GM21367 (cell line): ENCODE measurements around the gene SLC17A2.
"Not testable (repeated sequence)": the region's sequence is repeated elsewhere in the genome, so short reads cannot be mapped to it uniquely, and the experiment has no call there.

ENCODE experiments used
- ATAC-seq: cut with Tn5 transposase; IDR thresholded peaks from one replicate; pipeline ENCODE4 v1.9.1; 2021; ENCODE audit not compliant: unreplicated experiment

The SLC17A2 gene

DNA sequence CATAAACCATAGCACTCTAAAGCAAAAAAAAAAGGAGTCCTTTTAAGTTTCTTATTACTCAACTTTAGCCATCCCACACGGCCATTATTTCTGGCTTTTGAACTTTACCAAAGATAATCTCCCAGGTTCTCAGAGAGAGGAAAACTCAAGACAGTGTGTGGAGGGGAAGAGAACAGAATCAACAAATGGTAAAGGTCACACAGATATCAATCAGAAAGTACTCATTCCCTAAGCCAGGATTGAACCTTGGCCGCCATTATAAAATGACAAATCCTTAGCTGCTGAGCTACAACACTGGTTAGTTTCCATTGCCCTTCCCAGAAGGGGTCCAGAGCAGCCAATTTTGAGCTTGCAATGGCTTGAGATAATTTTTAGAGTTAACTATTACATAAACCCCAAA, 22.0 kb upstream of the SLC17A2 start:
- no peak for ATAC-seq

DNA sequence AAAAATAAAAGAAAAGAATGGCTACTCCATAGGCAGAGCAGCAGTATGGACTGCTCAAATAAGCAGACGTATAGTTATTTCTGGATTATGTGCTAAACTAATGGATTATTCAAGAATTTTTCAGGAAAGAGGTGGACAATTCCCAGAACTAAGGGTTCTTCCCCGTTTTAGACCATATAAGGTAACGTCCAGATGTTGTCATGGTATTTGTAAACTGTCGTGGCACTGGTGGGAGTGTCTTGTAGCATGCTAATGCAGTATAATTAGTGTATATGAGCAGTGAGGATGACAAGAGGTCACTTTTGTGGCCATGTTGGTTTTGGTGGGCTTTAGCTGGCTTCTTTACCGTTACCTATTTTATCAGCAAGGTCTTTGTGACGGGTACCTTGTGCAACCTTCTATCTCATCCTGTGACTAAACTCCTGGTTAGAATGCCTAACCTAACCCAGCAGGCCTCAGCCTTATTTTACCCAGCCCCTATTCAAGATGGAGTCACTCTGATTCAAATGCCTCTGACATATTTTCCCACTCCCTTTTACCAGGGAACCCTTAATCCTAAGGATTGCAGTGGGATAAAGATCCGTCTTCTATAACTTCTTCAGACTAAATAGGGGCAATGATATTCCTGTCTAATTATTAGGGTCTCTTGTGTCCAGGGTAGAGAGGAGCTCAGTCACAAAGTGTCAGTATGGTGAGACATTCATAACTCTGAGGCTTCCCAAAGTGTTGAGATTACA, 21.0 kb upstream of the SLC17A2 start:
- no peak for ATAC-seq

DNA sequence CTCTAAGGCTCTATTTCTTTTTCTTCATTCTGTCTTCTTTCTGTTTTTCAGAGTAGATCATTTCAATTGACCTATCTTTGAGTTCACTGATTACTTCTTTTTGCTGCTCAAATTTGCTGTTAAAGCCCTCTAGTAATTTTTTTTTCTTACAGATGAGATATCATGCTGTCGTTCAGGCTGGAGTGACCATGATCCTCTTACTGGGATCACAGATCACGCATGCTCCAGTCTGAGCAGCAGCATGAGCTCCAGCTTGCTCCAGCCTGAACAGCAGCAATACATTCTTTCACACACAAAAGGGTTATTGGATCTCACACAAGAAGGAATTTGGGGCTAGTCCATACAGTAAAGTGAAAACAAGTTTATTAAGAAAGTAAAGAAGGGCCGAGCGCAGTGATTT, 19.8 kb upstream of the SLC17A2 start:
- ATAC-seq: no peak

DNA sequence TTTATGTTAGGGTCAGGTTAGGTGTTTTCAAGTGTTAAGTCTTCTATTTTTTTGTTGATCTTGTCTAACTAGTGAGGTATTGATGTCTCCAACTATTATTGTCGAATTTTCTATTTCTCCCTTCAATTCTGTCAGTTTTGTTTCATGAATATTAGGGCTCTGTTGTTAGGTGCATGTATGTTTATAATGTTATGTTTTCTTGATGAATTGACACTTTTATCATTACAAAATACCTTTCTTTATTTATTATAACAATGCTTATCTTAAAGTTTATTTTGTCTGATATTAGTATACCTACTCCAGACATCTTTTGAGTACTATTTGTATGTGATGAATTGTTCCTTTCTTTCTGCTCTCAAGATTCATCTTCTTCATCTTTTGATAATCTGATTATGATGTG, 19.2 kb upstream of the SLC17A2 start:
- ATAC-seq: no peak

DNA sequence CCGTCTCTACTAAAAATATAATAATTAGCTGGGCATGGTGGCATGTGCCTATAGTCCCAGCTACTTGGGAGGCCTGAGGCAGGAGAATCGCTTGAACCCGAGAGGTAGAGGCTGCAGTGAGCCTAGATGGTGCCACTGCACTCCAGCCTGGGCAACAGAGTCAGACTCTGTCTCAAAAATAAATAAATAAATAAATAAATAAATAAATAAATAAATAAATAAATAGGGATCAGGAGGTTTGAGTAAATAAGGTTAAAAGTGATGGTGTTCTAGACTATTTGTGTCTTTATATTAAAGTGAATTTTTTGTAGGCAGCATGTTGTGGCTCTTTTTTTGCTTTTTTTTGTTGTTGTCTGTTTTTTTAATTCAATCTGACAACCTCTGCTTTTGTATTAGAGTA, 17.0 kb upstream of the SLC17A2 start:
- ATAC-seq: not testable (repeated sequence)

DNA sequence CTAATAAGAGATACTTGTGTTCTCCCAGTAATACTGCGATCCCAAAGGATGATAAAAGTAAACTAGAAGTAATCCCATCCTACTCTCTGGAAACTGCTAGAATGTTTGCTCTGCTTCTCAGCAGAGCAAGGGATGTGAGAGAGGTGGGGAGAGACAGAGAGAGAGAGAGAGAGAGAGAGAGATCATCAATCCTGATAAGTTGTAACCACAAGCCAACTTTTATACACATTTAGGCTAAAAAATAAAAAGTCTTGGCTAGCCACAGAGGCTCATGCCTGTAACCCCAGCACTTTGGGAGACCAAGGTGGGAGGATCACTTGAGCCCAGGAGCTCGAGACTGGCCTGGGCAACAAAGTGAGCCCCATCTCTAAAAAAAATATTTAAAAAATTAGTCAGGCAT, 16.1 kb upstream of the SLC17A2 start:
- ATAC-seq: no peak

DNA sequence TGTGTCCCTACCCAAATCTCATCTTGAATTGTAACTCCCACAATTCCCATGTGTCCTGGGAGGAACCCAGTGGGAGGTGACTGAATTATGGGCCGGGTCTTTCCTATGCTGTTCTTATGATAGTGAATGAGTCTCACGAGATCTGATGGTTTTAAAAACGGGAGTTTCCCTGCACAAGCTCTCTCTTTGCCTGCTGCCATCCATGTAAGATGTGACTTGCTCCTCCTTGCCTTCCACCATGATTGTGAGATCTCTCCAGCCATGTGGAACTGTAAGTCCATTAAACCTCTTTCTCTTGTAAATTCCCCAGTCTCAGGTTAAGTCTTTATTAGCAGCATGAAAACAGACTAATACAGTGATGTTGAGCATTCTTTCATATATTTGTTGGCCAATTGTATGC, 15.2 kb upstream of the SLC17A2 start:
- ATAC-seq: not testable (repeated sequence)

DNA sequence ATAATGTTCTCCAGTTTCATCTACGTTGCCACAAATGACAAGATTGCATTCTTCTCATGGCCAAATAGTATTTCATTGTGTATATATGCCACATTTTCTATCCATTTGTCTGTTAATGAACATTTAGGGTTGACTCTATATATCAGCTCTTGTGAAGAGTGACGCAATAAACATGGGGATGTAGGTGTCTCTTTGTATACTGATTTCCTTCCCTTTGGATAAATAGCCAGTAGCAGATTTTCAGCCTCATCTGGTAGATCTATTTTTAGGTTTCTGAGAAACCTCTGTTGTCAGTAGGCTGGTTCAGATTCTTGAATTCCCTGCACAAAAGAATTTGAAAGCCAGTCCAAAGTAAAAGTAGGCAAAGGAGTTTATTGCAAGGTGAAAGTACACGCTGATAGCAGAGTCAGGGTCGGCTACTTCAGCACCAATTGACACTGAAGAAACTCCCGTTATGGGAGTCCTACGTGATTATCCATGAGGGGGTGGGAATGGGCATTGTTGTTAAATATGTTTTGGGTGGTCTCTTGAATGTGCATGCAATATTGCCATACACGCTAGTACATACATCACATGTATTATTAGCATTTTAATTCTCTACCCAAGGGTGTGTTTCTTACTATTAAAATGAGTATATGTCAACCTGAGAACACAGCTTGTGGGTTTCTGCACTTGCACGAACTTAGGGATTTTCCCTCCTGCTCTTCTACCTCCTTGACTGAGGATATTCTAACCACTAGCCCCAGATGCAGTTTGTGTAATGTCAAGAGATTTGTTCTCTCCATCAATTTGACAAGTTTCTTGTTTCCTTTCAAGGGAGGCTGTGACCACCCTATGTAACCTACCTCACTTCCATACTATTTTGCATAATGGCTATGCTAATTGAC, 14.4 kb upstream of the SLC17A2 start:
- no peak for ATAC-seq

DNA sequence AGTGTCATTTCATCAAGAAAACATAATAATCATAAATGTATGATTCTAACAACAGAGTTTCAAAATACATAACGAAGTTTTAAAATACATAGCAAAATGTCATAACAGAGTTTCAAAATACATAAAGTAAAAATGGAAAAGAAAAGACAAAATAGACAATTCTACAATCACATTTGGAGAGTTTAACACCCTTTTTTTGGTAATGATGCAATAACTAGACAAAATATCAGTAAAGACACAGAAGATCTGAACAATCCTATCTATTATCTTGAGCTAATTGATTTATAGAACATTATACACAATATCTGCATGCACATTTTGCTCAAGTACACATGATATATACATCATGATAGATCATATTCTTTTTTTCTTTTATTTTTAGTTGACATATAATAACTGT, 13.4 kb upstream of the SLC17A2 start:
- no peak for ATAC-seq

DNA sequence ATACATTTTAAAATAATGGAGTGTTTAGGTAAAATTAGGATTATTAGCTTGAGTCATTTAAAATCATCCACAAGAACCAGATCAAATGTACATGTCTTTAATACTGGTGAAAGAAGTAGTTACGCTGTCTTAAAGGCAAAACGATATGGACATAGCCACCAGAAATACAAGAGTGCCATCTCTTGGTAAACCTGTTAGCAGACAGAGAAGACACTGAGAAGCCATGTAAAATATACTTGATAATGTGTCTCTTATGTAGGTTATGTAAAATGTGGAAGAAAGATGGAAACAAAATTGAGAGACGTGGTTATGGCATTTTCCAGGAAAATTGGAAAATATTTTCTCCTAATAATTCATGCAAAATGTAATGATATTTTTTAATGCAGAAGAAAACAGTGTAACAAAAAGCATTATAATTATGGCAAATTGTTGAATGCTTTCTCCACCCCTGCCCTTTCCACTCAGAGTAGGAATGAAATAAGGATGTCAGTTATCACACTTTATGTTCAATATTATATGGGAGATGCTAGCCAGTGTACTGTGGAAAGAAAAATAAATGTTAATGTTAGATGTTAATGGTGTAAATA, 12.2 kb upstream of the SLC17A2 start:
- ATAC-seq: no peak

DNA sequence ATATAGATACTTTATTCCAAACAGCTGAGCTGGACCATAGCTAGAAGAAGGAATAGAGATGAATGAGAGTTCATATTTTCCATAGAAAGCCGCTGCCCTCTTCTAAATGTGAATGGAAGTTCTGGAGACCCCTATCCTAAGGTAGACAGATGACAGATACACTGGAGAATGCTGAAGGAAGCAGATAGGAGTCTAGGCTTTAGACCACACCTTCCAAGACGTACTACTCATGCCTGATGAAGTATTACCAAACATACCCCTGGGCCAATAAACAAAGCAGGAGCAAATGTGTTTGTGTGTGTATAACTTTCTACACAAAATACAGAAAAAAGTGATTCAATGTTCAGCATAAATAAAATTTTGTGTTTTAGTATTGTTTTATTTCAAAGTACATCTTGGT, 9.1 kb upstream of the SLC17A2 start:
- no peak for ATAC-seq

DNA sequence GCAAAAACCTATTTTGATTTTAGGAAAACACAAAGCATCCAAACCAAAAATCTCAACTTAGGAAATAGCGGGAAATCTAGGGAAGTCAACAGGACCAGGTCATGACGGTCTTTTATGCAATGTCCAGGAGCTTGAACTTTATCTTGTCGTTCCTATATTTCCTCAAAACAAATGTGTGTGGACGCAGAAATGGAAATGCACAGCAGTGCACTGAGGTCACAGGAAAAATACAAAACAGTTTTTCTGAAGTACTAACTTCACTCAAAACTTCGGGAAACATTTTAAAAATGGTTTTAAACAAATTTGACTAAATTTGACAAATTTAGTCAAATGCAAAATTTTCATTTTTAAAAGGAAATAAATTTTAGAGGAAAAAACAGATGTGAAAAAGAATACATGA, 5.5 kb upstream of the SLC17A2 start:
- no peak for ATAC-seq

DNA sequence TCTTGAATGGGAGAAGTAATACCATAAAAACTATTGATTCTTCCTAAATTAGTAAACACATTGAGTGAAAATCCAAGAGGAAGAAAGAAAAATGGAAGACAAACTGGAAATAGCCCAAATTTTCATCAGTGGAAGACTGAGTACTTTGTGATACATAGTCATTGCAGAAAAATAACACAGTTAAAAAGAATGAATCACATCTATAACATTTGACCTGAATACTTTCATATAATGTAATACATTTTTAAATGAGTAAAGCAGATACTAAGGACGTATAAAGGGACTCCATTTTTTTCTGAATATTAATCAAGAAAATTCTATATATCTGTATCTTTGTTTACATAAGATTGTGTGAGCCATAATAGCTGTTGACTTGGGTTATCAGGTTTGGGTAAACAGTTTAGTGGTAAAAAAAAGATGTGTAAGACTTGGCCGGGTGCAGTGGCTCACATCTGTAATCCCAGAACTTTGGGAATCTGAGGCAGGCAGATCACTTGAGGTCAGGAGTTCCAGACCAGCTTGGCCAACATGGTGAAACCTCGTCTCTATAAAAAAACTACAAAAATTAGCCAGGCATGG, 4.3 kb upstream of the SLC17A2 start:
- no peak for ATAC-seq

DNA sequence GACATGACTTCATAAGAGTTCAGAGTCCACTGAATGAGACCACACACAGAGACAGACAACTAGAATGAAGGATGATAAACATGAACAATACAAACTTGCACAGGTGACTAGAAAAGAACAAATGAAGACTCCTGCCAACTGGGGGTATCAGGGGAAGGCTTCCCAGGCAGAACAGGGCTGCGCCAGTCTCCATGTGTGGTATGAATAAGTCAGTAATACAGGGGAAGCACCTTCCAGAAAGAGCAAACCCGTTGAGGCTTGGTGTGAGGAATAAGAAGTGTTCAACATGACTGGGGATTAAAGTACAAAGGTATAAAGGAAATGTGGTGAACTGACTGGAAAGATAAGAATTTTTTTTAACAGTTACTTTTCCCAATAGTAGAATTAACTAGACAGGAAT, 3.7 kb upstream of the SLC17A2 start:
- no peak for ATAC-seq

DNA sequence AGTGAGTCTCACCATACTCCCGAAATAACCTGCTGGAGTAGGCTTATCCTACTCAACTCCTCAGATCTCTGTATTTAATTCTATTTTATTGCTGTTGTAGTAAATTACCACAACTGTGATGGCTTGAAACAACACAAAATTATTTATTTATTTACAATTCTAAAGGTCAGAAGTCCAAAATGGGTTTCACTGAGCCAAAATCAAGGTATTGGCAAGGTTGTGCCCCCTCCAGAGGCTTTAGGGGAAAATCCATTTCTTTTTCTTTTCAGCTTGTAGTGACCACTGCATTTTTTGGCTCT, 869 bp upstream of the SLC17A2 start:
- no peak for ATAC-seq

DNA sequence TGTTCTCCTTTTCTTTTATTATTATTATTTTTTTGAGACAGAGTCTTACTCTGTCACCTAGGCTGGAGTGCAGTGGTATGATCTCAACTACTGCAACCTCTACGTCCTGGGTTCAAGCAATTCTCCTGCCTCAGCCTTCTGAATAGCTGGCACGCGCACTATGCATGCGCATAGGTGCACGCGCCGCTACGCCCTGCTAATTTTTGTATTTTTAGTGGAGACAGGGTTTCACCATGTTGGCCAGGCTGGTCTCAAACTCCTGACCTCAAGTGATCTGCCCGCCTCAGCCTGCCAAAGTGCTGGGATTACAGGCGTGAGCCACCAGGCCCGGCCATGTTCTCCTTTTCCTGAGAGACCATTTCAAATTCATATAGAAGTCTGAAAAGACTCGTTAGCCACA, 706 bp downstream of the SLC17A2 start:
- not testable (repeated sequence) for ATAC-seq

DNA sequence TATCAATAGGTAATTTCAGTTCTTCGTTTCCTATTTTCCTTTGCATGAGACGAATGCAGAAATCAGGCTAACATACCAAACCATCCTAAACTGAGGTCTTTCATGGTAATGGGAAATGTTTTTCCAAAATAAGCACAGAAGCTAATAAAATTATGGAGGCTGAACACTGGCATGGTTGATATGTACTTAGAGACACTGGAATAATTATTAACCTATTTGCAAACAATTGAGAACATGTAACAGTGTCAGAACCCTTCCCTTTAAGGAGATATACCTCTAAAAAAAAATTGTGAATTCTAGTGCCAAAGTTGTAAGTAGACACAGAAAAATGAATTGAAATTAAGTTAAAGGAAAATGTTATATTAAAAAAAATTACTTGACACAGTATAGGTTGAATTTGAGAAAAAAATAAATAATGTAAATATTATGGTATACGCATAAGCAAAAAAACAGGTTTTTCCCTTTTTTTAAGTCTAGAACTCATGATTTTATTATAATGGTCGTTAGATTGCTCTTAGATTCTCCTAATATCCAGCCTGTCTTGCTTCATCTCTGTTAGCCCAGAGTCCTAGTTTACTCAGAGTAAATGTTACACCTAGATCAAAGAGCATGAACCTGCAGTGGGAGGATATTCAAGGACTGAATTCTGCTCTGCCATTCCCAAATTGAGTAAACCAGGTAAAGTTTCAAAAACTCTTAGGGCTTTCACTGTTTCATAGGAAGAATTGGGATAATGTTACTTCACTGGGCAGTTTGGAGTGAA, 1.7 kb downstream of the SLC17A2 start:
- ATAC-seq: no peak

DNA sequence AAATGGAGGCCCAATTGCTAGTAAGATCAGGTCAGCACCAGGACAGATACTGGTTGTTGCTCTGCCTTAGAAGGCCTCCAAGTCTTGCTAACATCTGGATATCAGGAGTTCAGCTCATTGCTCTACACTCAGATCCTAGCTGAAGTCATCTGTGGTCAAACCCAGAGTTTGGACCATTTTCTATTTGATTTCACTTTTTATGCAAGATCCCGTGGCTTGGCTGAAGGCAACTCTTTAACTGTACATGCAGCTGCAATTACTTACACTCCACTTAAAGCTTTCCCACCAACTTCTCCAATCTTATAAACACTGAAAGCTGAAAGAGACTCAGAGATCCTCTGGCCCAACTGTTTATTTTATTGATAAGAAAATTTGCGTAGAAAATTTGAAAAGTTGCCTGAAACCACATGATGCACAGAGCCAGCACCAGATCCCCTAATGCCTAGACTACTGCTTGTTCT, 2.7 kb downstream of the SLC17A2 start:
- ATAC-seq: no peak

DNA sequence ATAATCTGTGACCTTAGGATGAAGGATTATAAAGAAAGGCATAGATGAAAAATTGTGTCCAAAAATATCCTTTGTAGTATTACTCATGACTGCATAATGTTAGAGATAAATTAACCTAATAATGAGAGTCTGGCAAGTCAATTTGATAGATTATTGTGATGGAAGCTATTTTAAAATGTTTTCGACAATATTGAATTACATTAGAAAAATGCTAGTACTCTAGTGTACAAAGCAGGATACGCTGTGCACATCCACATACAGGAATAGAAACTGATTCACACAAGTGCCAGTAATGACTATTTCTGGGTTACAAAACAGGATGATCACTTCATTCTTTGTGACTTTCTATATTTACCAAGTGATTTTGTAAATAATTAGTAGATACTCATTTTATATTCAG, 3.3 kb downstream of the SLC17A2 start:
- ATAC-seq: no peak

DNA sequence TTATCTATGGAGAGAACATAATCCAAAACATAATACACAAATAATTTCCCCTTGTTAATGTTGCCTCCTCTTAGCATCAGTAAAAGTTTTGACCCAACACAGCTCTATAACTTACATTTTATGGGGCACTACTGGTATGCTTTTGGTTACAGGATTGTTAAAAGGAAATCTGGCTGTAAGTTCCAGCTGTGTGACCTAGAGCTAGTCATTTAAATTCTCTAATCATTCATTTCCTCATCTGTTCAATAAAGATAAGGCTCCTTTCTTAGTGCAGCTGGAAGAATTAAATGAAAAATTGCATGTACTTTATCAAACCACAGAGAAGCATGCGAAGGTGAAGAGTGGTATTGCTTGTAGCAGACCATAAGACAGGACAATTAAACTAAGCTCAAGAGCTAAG, 4.6 kb downstream of the SLC17A2 start:
- no peak for ATAC-seq

DNA sequence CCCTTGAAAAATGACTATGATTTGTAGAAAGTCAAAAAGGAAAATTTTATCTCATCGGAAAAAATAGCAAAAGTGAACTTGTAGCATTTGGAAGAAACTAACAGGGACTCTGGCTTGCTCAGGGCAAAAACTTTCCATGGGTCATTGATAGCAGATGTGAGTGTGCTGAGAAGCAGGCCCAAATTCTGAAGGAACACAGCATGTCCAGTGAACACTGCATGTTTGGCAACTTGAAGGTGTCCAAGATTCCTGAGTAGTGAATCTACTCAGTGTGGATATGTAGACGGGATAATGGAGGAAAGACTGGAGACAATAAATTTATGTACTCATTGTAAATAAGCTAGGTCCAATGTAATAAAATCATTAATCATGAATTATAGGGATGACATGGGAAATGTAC, 8.2 kb downstream of the SLC17A2 start:
- no peak for ATAC-seq
